Fibroblast of skin of left biceps (primary cell): ENCODE measurements around the gene CLSTN2.

Experiments
- DNase-seq, 2 experiments: peaks; one replicate each; pipeline ENCODE4 v3.0.0-alpha.2; 2013; ENCODE audit warnings: low read depth in 2 of 2

Gene CLSTN2

DNA sequence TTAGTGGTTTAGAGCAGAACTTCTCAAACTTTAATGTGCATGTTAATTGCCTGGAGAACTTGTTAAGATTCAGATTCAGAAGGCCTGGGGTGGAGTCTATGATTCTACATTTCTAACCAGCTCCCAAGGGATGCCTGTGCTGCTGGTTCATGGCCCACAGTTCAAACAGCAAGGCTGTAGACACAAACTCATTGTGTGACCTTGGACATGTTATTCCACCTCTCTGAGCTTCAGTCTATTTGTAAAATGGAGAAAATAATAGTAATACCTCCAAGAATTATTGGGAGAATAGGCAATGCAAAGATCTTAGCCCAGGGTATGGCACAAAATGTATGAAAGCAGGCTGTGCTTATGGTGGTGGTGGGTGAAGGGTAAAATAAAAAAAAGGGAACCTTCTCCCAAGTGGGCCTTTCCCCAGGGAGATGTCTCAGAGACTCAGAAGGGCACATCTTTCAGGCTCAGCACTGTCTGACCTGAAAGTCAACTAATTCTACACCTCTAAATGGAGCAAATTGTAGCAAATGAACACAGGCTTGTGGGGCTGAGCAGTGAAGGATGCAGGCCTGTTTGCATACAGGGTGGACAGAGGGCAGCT lies 566.9 kb downstream of the CLSTN2 start:
- no peak for DNase-seq

DNA sequence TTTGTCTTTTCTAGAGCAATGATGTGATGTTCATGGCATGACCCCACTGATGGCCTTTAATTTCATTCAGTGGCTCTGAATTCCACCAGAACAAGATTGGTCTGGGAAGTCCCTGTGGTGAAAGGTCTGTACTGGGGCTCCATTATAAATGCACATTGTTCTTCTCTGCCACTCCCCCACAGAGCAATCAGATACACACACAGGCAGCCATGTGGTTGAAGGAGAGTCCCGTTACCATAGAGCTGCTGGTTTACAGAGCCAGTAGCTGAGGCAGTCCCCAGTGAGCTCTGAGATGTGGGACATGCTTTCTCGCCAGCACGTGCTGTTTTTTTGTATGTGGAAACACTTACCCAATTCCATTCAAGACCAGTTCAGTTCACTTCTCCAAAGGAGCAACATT lies 570.2 kb downstream of the CLSTN2 start:
- DNase-seq: no peak

- DNase-seq: no peak
These were observed 570.9 kb downstream of the CLSTN2 start for GRCh38 chr3:140505876-140506275.

- DNase-seq: no peak
These were observed 573.6 kb downstream of the CLSTN2 start for GRCh38 chr3:140508550-140508949.

DNA sequence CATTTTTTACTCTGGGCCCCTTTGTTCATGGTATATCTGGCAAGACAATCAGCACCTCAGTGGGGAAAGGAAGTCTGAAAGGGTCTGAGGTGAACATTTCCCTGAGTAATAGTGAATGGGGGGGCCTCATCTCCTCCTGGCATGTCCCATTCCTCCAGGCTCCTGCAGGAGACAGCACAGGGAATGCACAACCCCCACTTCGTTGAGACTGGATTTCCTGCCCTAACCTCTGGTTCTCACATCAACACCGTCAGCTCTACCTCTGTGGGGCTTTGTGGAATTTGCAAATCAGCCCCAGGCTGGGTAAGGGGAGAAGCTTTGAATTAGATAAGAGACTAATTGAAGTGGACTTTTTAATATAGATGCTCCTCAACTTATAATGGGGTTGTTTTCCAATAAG lies 574.5 kb downstream of the CLSTN2 start:
- DNase-seq: no peak

GRCh38 chr3:140510303-140510861 lies 575.4 kb downstream of the CLSTN2 start:
- no peak for DNase-seq

- no peak for DNase-seq
These were observed 586.9 kb downstream of the CLSTN2 start for GRCh38 chr3:140521751-140522445.

DNA sequence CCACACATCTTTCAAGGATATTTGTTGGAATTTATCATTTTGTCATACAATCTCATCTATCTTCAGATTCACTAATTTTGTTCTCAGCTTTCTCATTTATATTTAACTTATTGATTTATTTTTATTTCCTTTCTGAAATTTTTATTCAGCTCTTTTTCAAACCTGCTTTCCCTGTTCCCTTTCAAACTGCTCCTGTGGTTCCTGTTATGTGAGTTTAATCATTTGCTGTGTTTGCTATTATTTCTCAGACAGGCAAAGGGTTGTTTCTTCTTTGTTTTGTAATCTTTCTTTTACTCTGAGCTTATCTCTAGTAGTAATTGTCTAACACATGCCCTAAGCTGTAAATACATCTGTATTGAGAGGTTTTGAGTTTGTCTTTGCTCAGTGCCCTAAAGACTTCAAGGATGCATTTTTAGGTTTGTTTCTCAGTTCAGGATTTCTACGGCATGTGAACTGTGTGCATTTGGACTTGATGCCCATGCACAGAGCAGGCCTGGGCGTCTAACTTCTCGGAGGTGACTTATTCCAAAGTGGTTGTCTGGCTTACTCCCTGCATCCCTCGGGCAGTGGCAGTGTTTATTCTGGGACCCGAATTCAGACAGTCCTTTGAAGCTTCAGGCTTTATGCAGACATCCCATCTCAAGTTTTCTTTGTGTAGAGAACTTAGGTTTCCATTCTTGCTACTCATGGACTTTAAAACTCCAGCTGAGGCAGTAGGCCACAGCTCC lies 587.8 kb downstream of the CLSTN2 start:
- no peak for DNase-seq

- no peak for DNase-seq
These were observed 588.6 kb downstream of the CLSTN2 start for GRCh38 chr3:140523600-140523999.

DNA sequence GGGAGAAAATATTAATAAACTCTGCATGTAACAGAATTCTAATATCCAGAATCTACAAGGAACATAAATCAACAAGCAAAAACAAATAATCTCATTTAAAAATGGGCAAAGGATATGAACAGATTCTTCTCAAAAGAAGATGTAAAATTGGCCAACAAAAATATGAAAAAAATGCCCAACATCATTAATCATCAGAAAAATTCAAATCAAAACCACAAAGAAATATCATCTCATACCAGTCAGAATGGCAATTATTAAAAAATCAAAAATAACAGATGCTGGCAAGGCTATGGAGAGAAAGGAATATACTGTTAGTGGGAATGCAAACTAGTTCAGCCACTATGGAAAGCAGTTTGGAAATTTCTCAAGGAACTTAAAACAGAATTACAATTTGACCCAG lies 592.2 kb downstream of the CLSTN2 start:
- no peak for DNase-seq

DNA sequence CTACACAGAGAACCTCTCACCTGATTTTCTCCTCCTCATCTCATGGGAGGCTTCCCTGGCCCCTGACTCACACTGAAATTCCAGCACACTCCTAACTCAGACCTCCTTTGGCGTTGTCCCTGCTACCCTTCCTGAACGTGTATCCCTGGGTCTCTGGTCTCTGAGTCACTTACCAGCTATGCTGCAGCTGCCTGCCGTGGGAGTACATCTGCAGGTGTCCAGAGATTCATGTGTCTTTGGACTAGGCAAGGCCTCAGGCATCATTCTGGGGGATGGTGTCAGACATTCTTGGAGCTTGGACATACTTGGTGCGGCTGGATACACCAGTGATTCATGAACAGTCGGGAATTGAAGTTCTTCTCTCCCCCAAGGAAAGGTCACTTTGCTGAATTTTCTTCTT lies 594.1 kb downstream of the CLSTN2 start:
- no peak for DNase-seq

GRCh38 chr3:140529558-140529957 lies 594.6 kb downstream of the CLSTN2 start:
- no peak for DNase-seq

DNA sequence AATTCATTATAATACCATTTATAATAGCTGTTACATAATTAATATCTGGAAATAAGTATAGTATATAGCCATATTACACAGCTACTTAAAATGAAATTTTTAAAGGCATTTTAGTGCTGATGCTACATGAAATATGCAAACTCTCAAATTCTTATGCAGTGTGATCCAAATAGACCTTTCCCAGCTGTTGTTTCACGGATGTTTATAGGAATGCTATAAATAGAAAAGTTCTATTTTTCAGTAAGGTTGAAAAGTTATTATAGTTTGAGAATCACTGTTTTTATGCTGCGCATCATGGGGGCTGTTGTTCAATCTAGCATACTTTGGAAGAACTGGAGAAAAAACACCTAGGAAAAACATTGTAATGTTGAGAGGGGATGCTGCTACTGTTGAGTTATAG lies 595.1 kb downstream of the CLSTN2 start:
- no peak for DNase-seq

DNA sequence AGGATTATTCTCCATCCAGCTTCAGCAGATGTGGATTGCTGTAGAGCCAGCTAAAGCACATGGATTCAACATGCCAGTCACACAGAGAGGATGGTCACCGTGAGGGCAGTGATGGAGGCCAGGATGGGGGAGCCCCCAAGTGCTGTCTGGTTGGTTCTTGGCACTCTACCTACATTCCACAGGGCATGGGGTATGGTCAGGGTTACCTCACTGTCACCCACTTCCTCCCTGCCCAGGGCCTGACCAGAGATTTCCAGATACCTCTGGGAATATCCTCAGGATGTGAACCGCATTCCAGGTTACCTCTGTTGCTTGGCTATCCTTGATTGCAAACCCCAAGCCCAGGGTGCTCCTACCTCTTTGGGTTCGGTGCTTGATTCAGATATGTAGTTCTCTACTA lies 595.6 kb downstream of the CLSTN2 start:
- no peak for DNase-seq

- DNase-seq: no peak
These were observed 597.9 kb downstream of the CLSTN2 start for GRCh38 chr3:140532793-140533330.

- DNase-seq: no peak
These were observed 602.1 kb downstream of the CLSTN2 start for GRCh38 chr3:140536926-140537726.

DNA sequence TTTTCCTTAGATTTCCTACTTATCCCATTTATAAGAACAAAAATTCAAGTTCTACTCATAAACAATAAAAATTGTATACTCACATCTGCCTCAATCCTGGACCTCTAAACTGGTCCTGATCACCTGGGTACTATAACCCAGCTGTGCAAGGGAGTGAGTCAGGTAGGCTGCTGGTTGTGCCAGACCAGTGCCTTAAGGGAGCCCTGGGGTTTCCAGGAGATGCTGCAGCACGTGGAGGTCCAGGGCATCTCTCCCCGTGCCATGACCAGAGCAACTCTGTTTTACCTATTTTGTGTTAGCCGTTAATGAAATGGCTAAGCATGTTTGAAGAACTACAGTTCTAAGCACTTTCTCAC lies 602.7 kb downstream of the CLSTN2 start:
- DNase-seq: no peak

GRCh38 chr3:140540262-140540661 lies 605.3 kb downstream of the CLSTN2 start:
- DNase-seq: no peak

DNA sequence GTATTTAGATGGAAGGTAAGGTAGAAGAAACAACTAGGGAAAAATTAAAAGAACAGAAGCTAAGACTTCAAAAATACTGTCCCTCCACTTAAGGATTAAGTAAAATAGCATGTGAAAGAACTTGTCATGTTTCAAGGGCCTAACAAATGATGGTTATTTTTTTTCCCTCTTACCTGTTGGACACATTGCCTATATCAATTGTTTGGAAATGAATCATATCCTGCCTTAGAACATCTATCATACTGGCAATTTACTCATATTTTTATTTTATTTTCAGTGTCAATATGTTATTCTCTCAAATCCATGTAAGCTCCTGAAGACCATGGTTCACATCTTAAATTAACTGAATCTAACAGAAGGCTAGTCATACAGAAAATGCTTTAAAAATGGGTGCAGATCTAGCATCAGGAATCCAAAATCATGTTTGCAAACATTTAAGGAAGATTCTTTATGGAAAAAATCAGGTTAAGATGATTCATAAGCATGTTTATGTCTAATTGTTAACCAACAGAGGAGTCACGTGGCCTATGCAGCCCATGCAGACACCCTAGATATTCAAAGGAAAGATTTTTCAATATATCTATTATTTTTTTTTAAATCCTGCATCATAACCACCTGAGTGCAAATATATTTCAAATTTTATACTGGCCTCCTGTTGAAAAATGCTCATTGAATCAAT lies 607.1 kb downstream of the CLSTN2 start:
- no peak for DNase-seq

DNA sequence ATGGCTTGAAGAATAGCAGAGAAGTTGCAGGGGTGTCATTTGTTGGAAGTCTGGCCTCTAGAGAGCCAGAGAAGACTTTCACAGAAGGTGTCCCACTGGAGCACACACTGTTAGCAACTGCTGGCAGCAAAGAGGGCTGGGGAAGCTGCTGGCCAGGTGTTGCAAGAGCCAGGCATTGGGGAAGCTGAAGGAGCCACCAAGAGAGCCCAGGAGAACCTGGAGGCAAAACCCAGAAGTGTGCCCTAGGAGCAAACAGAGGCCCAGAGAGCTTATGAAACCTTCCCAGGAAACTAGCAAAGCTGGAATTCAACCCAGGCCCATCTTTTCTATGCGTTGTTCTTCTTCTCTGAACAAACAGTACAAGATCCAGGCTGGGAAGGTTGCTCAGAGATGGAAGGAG lies 610.2 kb downstream of the CLSTN2 start:
- DNase-seq: no peak

DNA sequence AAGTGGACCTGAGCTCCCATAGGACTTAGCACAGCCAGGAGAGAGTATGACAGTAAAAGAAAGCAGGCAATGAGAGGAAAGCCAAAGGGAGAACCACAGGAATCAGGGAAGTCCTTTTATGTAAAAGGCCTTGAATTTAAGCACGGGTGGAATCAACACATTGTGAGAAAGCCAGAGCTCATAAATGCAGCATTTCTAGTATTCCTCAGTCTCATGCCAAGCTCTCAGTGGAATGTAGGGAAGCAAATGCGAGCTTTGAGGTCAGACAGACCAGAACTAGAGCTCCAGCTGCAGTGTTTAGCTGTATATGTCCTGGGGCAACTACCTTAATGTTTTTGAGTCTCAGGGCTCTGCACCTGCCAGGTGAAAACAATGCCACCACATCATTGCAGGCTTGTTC lies 610.8 kb downstream of the CLSTN2 start:
- no peak for DNase-seq
